ENCODE results near the gene UVSSA.

DNA sequence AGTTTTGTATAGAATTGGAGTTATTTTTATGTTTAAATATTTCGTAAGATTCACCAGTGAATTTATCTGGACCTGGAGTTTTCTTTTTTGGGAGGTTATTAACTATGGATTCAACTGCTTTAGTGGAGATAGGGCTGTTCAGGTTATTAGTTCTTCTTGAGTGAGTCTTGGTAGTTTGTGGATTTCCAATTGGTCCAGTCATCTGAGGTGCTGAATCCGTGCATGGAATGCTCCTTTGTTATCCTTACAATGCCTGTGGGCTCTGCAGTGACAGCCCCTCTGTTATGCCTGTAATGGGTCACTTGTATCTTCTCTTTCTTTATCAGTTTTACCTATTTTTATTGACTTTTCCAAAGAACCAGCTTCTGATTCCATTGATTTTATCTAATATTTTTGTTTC, 74.6 kb downstream of the UVSSA start:
- TF ChIP-seq, protein P1, sequence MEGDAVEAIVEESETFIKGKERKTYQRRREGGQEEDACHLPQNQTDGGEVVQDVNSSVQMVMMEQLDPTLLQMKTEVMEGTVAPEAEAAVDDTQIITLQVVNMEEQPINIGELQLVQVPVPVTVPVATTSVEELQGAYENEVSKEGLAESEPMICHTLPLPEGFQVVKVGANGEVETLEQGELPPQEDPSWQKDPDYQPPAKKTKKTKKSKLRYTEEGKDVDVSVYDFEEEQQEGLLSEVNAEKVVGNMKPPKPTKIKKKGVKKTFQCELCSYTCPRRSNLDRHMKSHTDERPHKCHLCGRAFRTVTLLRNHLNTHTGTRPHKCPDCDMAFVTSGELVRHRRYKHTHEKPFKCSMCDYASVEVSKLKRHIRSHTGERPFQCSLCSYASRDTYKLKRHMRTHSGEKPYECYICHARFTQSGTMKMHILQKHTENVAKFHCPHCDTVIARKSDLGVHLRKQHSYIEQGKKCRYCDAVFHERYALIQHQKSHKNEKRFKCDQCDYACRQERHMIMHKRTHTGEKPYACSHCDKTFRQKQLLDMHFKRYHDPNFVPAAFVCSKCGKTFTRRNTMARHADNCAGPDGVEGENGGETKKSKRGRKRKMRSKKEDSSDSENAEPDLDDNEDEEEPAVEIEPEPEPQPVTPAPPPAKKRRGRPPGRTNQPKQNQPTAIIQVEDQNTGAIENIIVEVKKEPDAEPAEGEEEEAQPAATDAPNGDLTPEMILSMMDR (IDR thresholded peaks at IDR 0.05), result no peak
- no peak for TF ChIP-seq EZH2 (IDR thresholded peaks at IDR 0.05; ENCODE audit: borderline replicate concordance, insufficient read depth, low read depth, low read length, poor library complexity, severe bottlenecking)

Measured in B cell (primary cell).